AG10803 (cell line): ENCODE data around the gene RBM8A.

Source experiments
- DNase-seq: peaks from one replicate; pipeline ENCODE4 v3.0.0; 2010; ENCODE audit warnings: low read depth
- H3K4me3 ChIP-seq: 2 replicates; pipeline ENCODE4 v1.5.1; 2011; ENCODE audit warnings: mild to moderate bottlenecking, low read length, control low read depth
- TF ChIP-seq, protein P1 (sequence below): conservative IDR thresholded peaks from 2 replicates; pipeline ENCODE4 v1.5.1; 2011; ENCODE audit warnings: mild to moderate bottlenecking, low read length, control low read depth, inconsistent platforms

Gene RBM8A

DNA sequence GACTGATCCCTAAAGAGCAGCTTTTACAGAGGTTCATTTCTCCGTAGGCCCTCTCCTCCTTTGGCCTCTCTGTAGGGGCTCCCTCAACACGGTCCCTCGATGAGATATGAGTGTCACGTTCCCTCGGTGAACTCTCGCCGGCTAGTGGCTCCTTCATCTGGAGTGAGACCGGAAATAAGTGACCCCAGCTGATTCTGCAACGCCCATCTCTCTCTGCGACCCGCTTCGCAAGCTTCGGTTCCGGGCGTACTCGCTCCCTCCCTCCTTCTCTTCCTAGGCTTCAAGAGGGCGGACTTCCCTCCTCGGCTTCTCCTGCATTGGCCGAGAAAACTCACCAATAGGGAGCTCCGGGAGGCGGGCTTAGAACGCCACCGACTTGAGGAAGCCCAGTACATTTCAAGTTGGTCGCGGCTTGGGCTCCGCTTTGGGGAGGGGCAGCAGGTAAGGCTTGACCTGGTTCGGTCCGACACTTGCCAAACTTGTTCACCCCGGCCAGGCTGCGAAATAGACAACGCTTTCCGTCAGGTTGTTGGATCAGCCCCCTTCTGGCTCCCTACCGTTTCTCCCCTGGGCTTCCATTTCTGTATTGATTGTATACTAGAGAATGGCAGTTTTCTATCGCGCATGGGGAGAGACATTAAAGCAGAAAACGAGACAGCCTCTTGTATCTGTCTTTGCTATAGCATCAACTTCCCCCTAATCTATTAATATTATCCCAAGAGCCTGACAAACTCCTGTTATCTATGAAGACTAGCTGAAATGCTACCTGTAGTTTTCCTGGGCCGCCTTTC is 37.2 kb upstream of the RBM8A start, which contains the start of the genes ANKRD34A and POLR3GL:
Gene ANKRD34A, minus strand, starts transcription at position 248 of the 791 bp plus-strand sequence. CDS start 2,816 bp downstream, outside the sequence.
Gene POLR3GL, plus strand, starts transcription at position 363 of the 791 bp plus-strand sequence. CDS start 10,176 bp downstream, outside the sequence.
- TF ChIP-seq, protein P1, sequence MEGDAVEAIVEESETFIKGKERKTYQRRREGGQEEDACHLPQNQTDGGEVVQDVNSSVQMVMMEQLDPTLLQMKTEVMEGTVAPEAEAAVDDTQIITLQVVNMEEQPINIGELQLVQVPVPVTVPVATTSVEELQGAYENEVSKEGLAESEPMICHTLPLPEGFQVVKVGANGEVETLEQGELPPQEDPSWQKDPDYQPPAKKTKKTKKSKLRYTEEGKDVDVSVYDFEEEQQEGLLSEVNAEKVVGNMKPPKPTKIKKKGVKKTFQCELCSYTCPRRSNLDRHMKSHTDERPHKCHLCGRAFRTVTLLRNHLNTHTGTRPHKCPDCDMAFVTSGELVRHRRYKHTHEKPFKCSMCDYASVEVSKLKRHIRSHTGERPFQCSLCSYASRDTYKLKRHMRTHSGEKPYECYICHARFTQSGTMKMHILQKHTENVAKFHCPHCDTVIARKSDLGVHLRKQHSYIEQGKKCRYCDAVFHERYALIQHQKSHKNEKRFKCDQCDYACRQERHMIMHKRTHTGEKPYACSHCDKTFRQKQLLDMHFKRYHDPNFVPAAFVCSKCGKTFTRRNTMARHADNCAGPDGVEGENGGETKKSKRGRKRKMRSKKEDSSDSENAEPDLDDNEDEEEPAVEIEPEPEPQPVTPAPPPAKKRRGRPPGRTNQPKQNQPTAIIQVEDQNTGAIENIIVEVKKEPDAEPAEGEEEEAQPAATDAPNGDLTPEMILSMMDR = no peak; the same call in 1 of the 2 replicates
- peak; percentile 90 for DNase-seq
- H3K4me3 ChIP-seq = peak within 1 kb of the TSS; percentile 81

DNA sequence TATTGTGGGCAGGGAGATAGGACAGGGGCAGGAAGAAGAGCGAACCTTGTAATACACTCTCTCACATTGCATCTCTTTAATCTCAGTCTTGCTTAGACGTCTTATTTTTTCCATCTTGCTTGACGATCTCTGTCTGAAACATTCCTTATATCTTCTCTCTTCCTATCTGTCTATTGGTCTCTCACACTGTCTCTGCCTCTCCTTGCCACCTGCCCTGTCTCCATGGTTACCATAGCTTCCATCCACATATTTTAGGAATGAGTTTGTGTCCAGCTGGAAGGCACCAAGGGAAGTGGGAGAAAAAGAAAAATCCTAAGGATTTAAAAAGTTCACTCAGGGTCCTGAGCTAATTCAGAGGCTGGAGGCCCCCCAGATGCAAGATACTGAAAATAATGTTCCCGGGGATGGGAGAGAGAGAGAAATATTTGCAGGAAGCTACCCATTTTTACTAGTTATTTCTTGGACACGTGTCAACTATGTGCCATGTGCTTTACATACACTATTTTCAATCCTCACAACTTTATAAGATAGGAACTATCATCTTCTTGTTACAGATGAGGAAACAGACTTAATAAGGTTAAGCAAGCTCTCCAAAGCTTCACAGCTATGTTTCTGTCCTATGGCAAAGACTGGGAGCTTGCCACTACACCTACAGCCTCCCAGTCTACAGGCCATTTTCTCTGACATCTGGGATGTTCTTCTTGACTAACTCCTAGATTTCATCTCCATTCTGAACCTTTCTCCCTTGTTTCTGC is 36.2 kb upstream of the RBM8A start:
- TF ChIP-seq, protein P1 = no peak
- peak overlapping the region; percentile 81 for H3K4me3 ChIP-seq
- peak; percentile 71 for DNase-seq

DNA sequence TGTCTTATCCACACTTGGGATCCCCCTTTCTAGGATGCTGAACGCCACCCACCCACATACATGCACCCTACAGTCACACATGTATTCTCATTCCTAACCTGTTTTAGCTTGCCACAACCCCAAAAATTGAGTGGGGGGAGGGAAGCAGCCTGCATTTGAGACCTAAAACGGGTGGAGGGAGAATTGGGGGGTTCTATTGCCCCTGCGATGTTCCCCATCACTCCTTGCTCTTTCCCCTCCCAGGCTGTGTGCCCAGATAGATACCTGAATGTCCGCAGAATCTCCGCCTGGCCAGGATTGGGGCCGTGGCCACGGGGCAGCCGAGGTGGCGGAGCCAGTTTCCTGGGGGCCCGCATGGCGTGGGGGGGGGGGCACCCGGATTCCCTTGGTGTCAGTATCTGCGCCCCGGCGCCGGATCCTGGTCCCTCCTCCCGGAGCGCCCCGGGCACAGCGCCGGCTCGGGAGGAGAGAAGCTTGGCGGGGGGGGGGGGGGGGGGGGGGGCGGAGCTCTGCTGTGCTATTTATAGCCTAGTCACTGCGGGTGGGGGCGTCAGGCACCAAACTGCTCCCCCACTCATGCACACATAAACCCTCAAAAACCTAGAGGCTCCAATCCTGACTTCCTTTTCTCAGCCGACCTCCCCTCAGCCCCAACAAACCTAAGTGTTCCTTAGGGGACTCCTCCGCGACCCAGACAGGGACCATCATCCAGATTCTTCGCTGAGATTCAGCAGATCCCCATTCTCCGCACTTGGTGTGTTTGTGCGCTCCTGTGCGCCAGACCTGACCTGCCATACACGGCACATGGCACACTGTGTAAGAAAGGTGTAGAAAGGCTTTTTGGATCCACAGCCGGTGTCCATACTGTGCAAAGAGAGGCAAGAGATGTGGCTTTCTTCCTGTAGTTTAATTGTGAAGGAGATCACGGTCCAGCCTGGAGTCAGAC is 35.1 kb upstream of the RBM8A start:
- DNase-seq = no peak
- TF ChIP-seq, protein P1 = no peak
- peak overlapping the region; percentile 73 for H3K4me3 ChIP-seq

DNA sequence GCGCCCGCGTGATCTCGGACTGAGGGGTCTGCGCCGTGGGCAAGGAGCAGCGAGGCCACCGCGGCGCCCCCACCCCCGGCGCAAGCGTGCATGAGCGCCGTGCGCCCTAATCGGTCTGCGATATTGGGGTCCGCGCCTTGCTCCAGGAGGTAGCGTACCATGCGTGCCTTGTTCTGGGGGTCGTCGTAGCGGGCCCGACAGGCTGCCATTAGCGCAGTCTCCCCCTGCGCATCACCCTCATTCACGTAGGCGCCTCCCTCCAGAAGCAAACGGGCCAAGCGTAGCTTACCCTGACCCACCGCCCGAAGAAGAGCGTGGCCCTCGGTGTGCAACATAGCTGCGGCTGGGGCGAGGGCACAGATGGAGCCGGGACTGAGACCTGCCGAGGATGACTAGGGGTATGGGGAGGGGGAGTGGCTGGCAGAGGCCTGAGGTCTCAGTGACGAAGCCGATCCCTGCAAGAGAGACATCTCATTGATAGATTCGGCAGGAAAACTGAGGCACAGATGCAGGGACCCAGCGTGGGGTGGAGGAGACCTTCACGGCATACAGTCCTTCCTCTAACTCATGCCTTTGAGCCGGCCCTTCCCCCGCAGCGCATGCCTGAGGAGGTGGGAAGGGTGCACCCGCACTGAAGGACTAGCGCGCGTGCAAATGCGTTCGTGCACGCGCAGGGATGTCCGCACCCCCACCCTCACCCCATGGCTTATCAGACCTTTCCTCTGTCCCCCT is 34.3 kb upstream of the RBM8A start:
- H3K4me3 ChIP-seq = peak overlapping the region; percentile 73
- DNase-seq = no peak
- TF ChIP-seq, protein P1 = no peak

DNA sequence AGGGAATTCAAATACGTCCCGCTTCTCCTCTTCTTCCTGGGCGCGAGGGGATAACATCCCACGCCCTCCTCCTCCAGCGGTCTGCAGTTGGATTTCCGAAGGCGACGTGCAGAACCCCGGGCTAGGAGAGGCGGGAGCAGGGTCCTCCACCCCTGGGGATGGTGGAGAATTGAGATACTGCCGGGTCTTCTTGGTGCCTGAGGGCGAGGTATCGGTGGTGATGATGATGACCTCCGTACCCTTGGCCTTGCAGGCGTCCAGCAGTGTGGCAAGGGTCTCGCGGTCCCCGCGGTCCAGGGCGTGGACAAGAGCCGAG is 33.8 kb upstream of the RBM8A start:
- TF ChIP-seq, protein P1 = no peak
- DNase-seq = no peak
- peak overlapping the region; percentile 73 for H3K4me3 ChIP-seq

DNA sequence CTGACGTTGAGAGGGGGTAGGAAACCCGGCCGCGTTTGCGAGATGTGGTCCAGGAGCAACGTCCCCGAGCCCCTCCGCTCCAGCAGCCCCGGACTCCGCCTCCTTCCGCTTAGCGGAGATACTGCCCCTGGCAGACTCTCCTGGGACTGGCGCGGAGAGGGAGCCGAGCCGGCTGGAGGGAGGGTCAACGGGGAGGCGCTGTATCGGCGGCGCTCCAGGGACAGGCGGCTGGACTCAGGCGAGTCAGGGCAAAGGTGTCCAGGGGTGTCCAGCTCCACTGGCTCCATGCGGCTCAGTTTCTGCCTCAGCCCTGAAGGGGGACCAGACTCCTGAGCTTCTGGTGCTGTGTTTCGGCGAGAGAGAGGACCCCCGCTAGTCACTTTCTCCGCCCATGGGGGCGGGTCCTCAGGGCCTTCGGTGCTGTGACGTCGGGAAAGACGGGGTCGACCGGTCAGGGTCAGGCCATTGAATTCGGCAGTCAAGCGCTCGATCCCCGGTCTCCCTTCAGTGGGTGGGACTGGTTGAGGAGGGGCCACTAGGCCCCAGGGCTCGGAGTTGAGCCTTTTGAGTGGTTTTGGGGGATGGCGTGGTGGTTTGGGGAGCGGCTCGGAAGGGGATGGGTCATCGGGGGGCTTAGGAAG is 33.3 kb upstream of the RBM8A start:
- TF ChIP-seq, protein P1 = no peak
- H3K4me3 ChIP-seq = peak overlapping the region; percentile 73
- peak; percentile 47 for DNase-seq
